HepG2 (cell line): ENCODE results near the gene MYO3B. TPM values are rescaled to one million over a fixed set of nuclear protein-coding genes. Genes with fewer than 3 reads are reported as not detected.

Experiments used
- GABPA ChIP-seq, 2 experiments: IDR thresholded peaks; 2 replicates each; pipeline ENCODE4 v1.6.1; 2011 to 2016; ENCODE audit warnings: low read depth in 2 of 2, low read length in 1 of 2, missing biosample characterization in 1 of 2, missing genetic modification characterization in 1 of 2
- IRF2 ChIP-seq: IDR thresholded peaks from 2 replicates; pipeline ENCODE4 v1.6.1; 2018; ENCODE audit warnings: missing genetic modification reagents, missing compliant biosample characterization
- KDM6A ChIP-seq: IDR thresholded peaks from 2 replicates; pipeline ENCODE4 v1.6.1; 2016; ENCODE audit warnings: low read depth
- MAZ ChIP-seq, 2 experiments: sonication (generic) in 1 of 2; formaldehyde crosslinking in 1 of 2; IDR thresholded peaks; 2 replicates each; pipeline versions ENCODE4 v1.5.0 to v1.6.1; 2012 to 2020; ENCODE audit warnings: low read depth in 2 of 2, mild to moderate bottlenecking in 2 of 2, borderline replicate concordance in 1 of 2, improper control_type of control experiment in 1 of 2, low read length in 1 of 2, missing genetic modification reagents in 1 of 2, moderate library complexity in 1 of 2
- RXRB ChIP-seq: IDR thresholded peaks from 2 replicates; pipeline ENCODE4 v1.6.1; 2016; ENCODE audit warnings: borderline replicate concordance, missing genetic modification reagents, missing compliant biosample characterization
- SOX13 ChIP-seq, 3 experiments: fragments of 450-650 bp in 1 of 3; sonication (generic) in 1 of 3; formaldehyde crosslinking in 1 of 3; IDR thresholded peaks in 2 of 3; conservative IDR thresholded peaks in 1 of 3; 2 replicates each; pipeline versions ENCODE4 v1.5.0 to v1.6.1; 2016 to 2020; ENCODE audit warnings: antibody characterized with exemption in 1 of 3, mild to moderate bottlenecking in 1 of 3, missing compliant biosample characterization in 1 of 3, missing genetic modification reagents in 1 of 3, moderate library complexity in 1 of 3
- SOX5 ChIP-seq: IDR thresholded peaks from 2 replicates; pipeline ENCODE4 v1.6.1; 2016; ENCODE audit warnings: borderline replicate concordance
- STAG1 ChIP-seq: sonication (generic); formaldehyde crosslinking; IDR thresholded peaks from 2 replicates; pipeline ENCODE4 v1.4.0; 2020; ENCODE audit warnings: missing genetic modification reagents
- TARDBP ChIP-seq: sonication (generic); formaldehyde crosslinking; IDR thresholded peaks from 2 replicates; pipeline ENCODE4 v1.8.0; 2022; ENCODE audit warnings: mild to moderate bottlenecking, missing genetic modification reagents
- ZMYM4 ChIP-seq: sonication (generic); formaldehyde crosslinking; IDR thresholded peaks from 2 replicates; pipeline ENCODE4 v1.8.1; 2023; ENCODE audit warnings: mild to moderate bottlenecking, missing genetic modification reagents
- ZNF232 ChIP-seq: sonication (generic); formaldehyde crosslinking; IDR thresholded peaks from 2 replicates; pipeline ENCODE4 v1.4.0; 2020; ENCODE audit warnings: missing genetic modification reagents, borderline replicate concordance
- ZNF670 ChIP-seq: sonication (generic); formaldehyde crosslinking; IDR thresholded peaks from 2 replicates; pipeline ENCODE4 v1.8.0; 2022; ENCODE audit warnings: mild to moderate bottlenecking, missing genetic modification reagents, borderline replicate concordance
- ZNF775 ChIP-seq: sonication (generic); formaldehyde crosslinking; IDR thresholded peaks from 2 replicates; pipeline ENCODE4 v1.4.0; 2020; ENCODE audit warnings: missing genetic modification reagents, mild to moderate bottlenecking, moderate library complexity, borderline replicate concordance
- polyA plus RNA-seq, 8 experiments: library from polyadenylated mRNA; depleted of rRNA in 3 of 8; stranded (reverse) in 7 of 8; unstranded in 1 of 8; fragments of >200 nt; fragmentation: Illumina TruSeq in 4 of 8; extraction: Trizol in 4 of 8; gene quantifications; 2 replicates each; pipeline versions ENCODE4 v1.2.1 to v1.2.3, GENCODE V29; 2011 to 2016; ENCODE audit warnings: low read depth in 4 of 8, missing spikeins in 1 of 8, mixed read lengths in 1 of 8; ENCODE audit not compliant: insufficient read depth in 1 of 8
- total RNA-seq, 5 experiments: library from RNA; depleted of rRNA; stranded (reverse); fragments of >200 nt; fragmentation: Illumina TruSeq; extraction: Trizol; gene quantifications; 2 replicates each; pipeline ENCODE4 v1.2.3, GENCODE V29; 2016; ENCODE audit warnings: low read depth in 1 of 5
- TF ChIP-seq, protein P1 (sequence below): sonication (generic); formaldehyde crosslinking; IDR thresholded peaks from 2 replicates; pipeline ENCODE4 v1.4.0; 2020; ENCODE audit warnings: mild to moderate bottlenecking, missing genetic modification reagents
- TF ChIP-seq, protein P2 (sequence below): IDR thresholded peaks from 2 replicates; pipeline ENCODE4 v1.6.1; 2016; ENCODE audit warnings: low read depth
- TF ChIP-seq, protein P3 (sequence below), 2 experiments: fragments of 450-650 bp in 1 of 2; sonication (generic) in 1 of 2; formaldehyde crosslinking; IDR thresholded peaks; 2 replicates each; pipeline versions ENCODE4 v1.5.0 to v1.8.0; 2020 to 2022; ENCODE audit warnings: mild to moderate bottlenecking in 1 of 2, missing genetic modification reagents in 1 of 2

The MYO3B gene
- total and polyA plus RNA-seq, 2 of the 13 experiments (the other 11 are each of a cell fraction or from before 2014, with no cell fraction given), result 0.01 TPM; not detected in 1

DNA sequence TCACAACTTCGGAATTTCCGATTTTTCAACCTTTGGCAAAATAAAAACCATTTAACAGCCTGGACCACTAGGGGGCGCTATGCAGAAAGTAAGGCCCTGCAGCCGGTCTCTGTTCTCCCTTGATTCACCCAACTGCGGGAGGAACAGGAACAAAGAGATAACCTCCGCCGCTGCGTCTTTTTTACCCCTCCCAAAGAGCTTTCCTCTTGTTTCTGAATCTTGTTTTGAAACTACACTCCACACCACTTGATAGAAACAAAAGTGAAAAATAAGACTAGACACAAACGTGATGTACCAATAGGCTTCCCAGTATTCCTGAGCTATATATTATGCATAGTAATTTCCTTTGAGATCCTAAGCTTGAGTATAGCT is 231.2 kb downstream of the MYO3B start (continued):
- TF ChIP-seq, protein P1, sequence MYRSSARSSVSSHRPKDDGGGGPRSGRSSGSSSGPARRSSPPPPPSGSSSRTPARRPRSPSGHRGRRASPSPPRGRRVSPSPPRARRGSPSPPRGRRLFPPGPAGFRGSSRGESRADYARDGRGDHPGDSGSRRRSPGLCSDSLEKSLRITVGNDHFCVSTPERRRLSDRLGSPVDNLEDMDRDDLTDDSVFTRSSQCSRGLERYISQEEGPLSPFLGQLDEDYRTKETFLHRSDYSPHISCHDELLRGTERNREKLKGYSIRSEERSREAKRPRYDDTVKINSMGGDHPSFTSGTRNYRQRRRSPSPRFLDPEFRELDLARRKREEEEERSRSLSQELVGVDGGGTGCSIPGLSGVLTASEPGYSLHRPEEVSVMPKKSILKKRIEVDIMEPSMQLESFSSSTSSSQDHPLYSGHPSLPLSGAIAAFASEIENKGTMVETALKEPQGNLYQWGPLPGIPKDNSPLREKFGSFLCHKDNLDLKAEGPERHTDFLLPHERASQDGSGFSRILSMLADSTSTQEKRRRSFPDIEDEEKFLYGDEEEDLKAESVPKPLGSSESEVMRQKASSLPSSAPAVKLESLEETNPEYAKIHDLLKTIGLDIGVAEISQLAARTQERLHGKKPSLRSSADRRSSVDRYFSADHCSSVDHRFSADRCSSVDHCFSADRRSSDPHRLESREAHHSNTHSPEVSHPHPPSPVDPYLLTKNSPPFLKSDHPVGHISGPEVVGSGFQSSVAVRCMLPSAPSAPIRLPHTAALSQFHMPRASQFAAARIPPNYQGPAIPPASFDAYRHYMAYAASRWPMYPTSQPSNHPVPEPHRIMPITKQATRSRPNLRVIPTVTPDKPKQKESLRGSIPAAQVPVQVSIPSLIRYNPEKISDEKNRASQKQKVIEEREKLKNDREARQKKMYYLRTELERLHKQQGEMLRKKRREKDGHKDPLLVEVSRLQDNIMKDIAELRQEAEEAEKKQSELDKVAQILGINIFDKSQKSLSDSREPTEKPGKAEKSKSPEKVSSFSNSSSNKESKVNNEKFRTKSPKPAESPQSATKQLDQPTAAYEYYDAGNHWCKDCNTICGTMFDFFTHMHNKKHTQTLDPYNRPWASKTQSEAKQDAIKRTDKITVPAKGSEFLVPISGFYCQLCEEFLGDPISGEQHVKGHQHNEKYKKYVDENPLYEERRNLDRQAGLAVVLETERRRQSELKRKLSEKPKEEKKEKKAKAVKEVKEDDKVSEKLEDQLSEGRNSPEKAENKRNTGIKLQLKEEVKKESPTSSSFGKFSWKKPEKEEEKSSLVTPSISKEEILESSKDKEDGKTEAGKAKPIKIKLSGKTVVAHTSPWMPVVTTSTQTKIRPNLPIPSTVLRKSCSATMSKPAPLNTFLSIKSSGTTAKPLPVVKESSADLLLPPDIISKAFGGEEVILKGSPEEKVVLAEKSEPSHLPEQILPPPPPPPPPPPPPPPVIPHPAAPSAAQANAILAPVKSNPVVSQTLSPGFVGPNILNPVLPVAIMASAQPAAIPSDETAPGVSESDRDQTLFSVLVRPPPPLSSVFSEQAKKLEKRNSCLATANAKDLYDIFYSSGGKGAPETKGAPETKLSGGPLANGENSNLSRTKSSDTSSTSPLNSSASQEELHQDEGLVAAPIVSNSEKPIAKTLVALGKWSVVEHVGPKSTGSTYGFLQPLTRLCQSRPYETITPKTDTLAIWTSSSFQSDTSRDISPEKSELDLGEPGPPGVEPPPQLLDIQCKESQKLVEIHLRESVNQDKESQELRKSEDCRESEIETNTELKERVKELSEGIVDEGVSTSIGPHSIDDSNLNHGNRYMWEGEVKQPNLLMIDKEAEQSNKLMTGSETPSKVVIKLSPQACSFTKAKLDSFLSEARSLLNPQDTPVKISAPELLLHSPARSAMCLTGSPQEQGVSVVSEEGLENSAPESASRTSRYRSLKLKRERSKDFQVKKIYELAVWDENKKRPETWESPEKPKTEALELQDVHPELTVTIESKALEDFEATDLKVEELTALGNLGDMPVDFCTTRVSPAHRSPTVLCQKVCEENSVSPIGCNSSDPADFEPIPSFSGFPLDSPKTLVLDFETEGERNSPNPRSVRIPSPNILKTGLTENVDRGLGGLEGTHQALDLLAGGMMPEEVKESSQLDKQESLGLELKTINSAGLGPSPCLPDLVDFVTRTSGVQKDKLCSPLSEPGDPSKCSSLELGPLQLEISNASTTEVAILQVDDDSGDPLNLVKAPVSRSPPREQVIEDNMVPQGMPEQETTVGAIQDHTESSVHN, result no peak
- TF ChIP-seq KDM6A (no peak), SOX13 (IDR thresholded peaks at IDR 0.05) (no peak), SOX13 (CRISPR knock-in tag; conservative IDR thresholded peaks at IDR 0.05 in 1 of 2, IDR thresholded peaks at IDR 0.05 in 1 of 2) (peak in 1 of 2 experiments; percentile 4; a peak in 1 of 4 replicates), ZNF232 (no peak), SOX5 (0 out of 2 replicates have a peak, but pooled peaks have one; percentile 37), IRF2 (CRISPR knock-in tag) (0 out of 2 replicates have a peak, but pooled peaks have one; percentile 40), ZNF670 (CRISPR knock-in tag) (no peak), STAG1 (peak; percentile 87), GABPA (IDR thresholded peaks at IDR 0.05; ENCODE audit: low read depth, low read length) (no peak), GABPA (CRISPR knock-in tag; IDR thresholded peaks at IDR 0.05; ENCODE audit: low read depth) (peak; percentile 54; the same call in 1 of the 2 replicates), ZNF775 (CRISPR knock-in tag) (peak; percentile 90; the same call in 1 of the 2 replicates), TARDBP (CRISPR knock-in tag) (0 out of 2 replicates have a peak, but pooled peaks have one; percentile 47), MAZ (IDR thresholded peaks at IDR 0.05; ENCODE audit: borderline replicate concordance, low read depth, low read length) (no peak), MAZ (CRISPR knock-in tag; IDR thresholded peaks at IDR 0.05; ENCODE audit: low read depth) (0 out of 2 replicates have a peak, but pooled peaks have one; percentile 30), ZMYM4 (CRISPR knock-in tag) (0 out of 2 replicates have a peak, but pooled peaks have one; percentile 14), RXRB (0 out of 2 replicates have a peak, but pooled peaks have one; percentile 20)
- TF ChIP-seq, protein P2, sequence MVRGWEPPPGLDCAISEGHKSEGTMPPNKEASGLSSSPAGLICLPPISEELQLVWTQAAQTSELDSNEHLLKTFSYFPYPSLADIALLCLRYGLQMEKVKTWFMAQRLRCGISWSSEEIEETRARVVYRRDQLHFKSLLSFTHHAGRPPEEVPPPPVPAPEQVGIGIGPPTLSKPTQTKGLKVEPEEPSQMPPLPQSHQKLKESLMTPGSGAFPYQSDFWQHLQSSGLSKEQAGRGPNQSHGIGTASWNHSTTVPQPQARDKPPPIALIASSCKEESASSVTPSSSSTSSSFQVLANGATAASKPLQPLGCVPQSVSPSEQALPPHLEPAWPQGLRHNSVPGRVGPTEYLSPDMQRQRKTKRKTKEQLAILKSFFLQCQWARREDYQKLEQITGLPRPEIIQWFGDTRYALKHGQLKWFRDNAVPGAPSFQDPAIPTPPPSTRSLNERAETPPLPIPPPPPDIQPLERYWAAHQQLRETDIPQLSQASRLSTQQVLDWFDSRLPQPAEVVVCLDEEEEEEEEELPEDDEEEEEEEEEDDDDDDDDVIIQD (CRISPR knock-in tag), result peak; percentile 50; the same call in 1 of the 2 replicates
- TF ChIP-seq, protein P3, sequence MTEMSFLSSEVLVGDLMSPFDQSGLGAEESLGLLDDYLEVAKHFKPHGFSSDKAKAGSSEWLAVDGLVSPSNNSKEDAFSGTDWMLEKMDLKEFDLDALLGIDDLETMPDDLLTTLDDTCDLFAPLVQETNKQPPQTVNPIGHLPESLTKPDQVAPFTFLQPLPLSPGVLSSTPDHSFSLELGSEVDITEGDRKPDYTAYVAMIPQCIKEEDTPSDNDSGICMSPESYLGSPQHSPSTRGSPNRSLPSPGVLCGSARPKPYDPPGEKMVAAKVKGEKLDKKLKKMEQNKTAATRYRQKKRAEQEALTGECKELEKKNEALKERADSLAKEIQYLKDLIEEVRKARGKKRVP (CRISPR knock-in tag; IDR thresholded peaks at IDR 0.05), result no peak
